LNCAP (cell line): Measurements from ENCODE around the gene KCNK6.

Source experiments
- CTCF ChIP-seq: fragments of 450-650 bp; IDR thresholded peaks from 2 replicates; pipeline ENCODE4 v1.5.1; 2017; ENCODE audit warnings: mild to moderate bottlenecking

The KCNK6 gene

GRCh38 chr19:38333245-38333644 lies 13.6 kb downstream of the KCNK6 start:
- no peak for TF ChIP-seq CTCF

- no peak for TF ChIP-seq CTCF
Observed at GRCh38 chr19:38335949-38336637, 16.4 kb downstream of the KCNK6 start.

- no peak for TF ChIP-seq CTCF
Observed at GRCh38 chr19:38336638-38337359, 17.2 kb downstream of the KCNK6 start.

- TF ChIP-seq CTCF, result no peak
Observed at GRCh38 chr19:38337360-38337653, 17.7 kb downstream of the KCNK6 start.

GRCh38 chr19:38340927-38341326 lies 21.3 kb downstream of the KCNK6 start:
- TF ChIP-seq CTCF, result no peak

GRCh38 chr19:38346837-38347236 lies 27.2 kb downstream of the KCNK6 start:
- no peak for TF ChIP-seq CTCF

GRCh38 chr19:38350883-38351282 lies 31.2 kb downstream of the KCNK6 start:
- no peak for TF ChIP-seq CTCF
